ENCODE results near the gene PFDN4.
"Not testable (repeated sequence)": the region's sequence is repeated elsewhere in the genome, so short reads cannot be mapped to it uniquely, and the experiment has no call there.

Gene PFDN4

GRCh38 chr20:54248705-54249104, 40.8 kb downstream of the PFDN4 start:
- not testable (repeated sequence) for H3K4me1 ChIP-seq (ENCODE audit: insufficient read depth, low read length); H3K9ac ChIP-seq (ENCODE audit: low read depth, low read length)

GRCh38 chr20:54250691-54251090, 42.8 kb downstream of the PFDN4 start:
- Histone ChIP-seq H3K4me1 (ENCODE audit: insufficient read depth, low read length) (no peaks in the 10 kb centered on the region), H3K9me3 (ENCODE audit: control insufficient read depth, insufficient read depth, low read length) (no peaks in the 10 kb centered on the region), H3K9ac (ENCODE audit: low read depth, low read length) (no peak overlapping the region), H3K36me3 (ENCODE audit: insufficient read depth, low read length) (no peaks in the 10 kb centered on the region)

More at GRCh38 chr20:54248705-54249104, 40.8 kb downstream of the PFDN4 start:
- not testable (repeated sequence) for H3K9me3 ChIP-seq (ENCODE audit: control insufficient read depth, insufficient read depth, low read length); H3K36me3 ChIP-seq (ENCODE audit: insufficient read depth, low read length)

- H3K36me3 ChIP-seq (ENCODE audit: insufficient read depth, low read length): no peaks in the 10 kb centered on the region
- H3K9me3 ChIP-seq (ENCODE audit: control insufficient read depth, insufficient read depth, low read length): no peaks in the 10 kb centered on the region
- H3K9ac ChIP-seq (ENCODE audit: low read depth, low read length): no peak overlapping the region
- no peaks in the 10 kb centered on the region for H3K4me1 ChIP-seq (ENCODE audit: insufficient read depth, low read length)
Observed at GRCh38 chr20:54251096-54251495, 43.2 kb downstream of the PFDN4 start.

DNA sequence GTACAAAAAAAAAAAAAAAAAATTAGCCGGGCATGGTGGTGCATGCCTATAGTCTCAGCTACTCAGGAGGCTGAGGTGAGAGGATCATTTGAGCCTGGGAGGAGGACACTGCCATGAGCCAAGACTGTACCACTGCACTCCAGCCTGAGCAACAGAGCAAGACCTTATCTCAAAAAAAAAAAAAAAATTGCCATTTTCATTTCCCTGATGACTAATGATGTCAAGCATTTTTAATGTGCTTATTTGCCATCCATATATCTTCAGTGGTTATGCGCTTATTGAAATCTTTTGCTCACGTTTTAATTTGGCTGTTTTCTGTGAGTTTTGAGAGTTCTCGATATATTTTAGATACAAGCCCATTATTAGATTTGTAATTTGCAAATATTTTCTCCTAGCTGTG, 46.7 kb downstream of the PFDN4 start:
- Histone ChIP-seq H3K9me3 (ENCODE audit: control insufficient read depth, insufficient read depth, low read length) (no peaks in the 10 kb centered on the region), H3K9ac (ENCODE audit: low read depth, low read length) (no peak overlapping the region), H3K36me3 (ENCODE audit: insufficient read depth, low read length) (no peaks in the 10 kb centered on the region), H3K4me1 (ENCODE audit: insufficient read depth, low read length) (0 out of 2 replicates have a peak, but pooled peaks cover 10% of the 10 kb centered on the region)

GRCh38 chr20:54255157-54255556, 47.3 kb downstream of the PFDN4 start:
- Histone ChIP-seq H3K9me3 (ENCODE audit: control insufficient read depth, insufficient read depth, low read length) (no peaks in the 10 kb centered on the region), H3K4me1 (ENCODE audit: insufficient read depth, low read length) (0 out of 2 replicates have a peak, but pooled peaks cover 10% of the 10 kb centered on the region), H3K36me3 (ENCODE audit: insufficient read depth, low read length) (no peaks in the 10 kb centered on the region), H3K9ac (ENCODE audit: low read depth, low read length) (no peak overlapping the region)

GRCh38 chr20:54256202-54256601, 48.3 kb downstream of the PFDN4 start:
- H3K4me1 ChIP-seq (ENCODE audit: insufficient read depth, low read length): 0 out of 2 replicates have a peak, but pooled peaks cover 10% of the 10 kb centered on the region
- H3K9me3 ChIP-seq (ENCODE audit: control insufficient read depth, insufficient read depth, low read length): no peaks in the 10 kb centered on the region
- H3K36me3 ChIP-seq (ENCODE audit: insufficient read depth, low read length): no peaks in the 10 kb centered on the region
- H3K9ac ChIP-seq (ENCODE audit: low read depth, low read length): no peak overlapping the region

DNA sequence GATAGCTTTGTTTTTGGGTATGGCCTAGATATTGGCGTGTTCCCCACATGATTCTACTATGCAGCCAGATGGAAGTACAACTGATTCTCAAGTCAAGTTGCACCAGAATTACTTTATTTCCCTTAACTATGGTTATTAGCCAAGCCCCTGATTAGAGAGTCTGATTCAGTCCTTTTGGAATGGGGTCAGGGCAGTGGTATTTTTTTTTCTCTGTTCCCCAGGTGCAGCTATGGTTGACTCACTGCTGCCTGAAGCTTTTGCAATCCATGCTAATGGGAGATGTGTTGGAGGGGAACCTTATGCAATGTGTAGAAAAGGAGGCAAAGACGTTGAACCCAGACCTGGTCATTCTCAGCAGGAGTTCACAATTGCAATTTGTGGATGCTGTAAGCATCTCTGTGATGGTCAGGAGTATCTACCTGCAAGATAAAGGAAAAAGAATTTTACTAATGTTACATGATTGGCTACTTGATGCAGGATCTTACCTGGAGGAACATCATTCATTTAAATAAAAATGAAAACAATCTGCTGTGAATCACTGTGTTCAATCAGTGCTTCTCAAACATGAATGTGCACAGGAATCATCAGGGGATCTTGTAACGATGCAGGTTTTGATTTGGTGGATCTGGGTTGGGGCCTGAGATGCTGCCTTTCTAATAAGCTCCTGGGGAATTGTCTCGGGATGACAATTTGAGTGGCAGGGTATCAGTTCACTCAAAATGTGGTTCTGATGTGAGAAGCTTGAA, 49.4 kb downstream of the PFDN4 start:
- H3K36me3 ChIP-seq (ENCODE audit: insufficient read depth, low read length): no peaks in the 10 kb centered on the region
- no peaks in the 10 kb centered on the region for H3K9me3 ChIP-seq (ENCODE audit: control insufficient read depth, insufficient read depth, low read length)
- 0 out of 2 replicates have a peak, but pooled peaks cover 10% of the 10 kb centered on the region for H3K4me1 ChIP-seq (ENCODE audit: insufficient read depth, low read length)

GRCh38 chr20:54260116-54260515, 52.2 kb downstream of the PFDN4 start:
- no peaks in the 10 kb centered on the region for H3K9me3 ChIP-seq (ENCODE audit: control insufficient read depth, insufficient read depth, low read length)
- H3K4me1 ChIP-seq (ENCODE audit: insufficient read depth, low read length): 0 out of 2 replicates have a peak, but pooled peaks cover 10% of the 10 kb centered on the region
- H3K9ac ChIP-seq (ENCODE audit: low read depth, low read length): no peak overlapping the region
- H3K36me3 ChIP-seq (ENCODE audit: insufficient read depth, low read length): no peaks in the 10 kb centered on the region

More for the DNA sequence above, 49.4 kb downstream of the PFDN4 start:
- no peak overlapping the region for H3K9ac ChIP-seq (ENCODE audit: low read depth, low read length)

- H3K9me3 ChIP-seq (ENCODE audit: control insufficient read depth, insufficient read depth, low read length): no peaks in the 10 kb centered on the region
- peaks cover 10% of the 10 kb centered on the region for H3K4me1 ChIP-seq (ENCODE audit: insufficient read depth, low read length)
- H3K9ac ChIP-seq (ENCODE audit: low read depth, low read length): no peak overlapping the region
- H3K36me3 ChIP-seq (ENCODE audit: insufficient read depth, low read length): no peaks in the 10 kb centered on the region
Observed at GRCh38 chr20:54262671-54263070, 54.8 kb downstream of the PFDN4 start.

DNA sequence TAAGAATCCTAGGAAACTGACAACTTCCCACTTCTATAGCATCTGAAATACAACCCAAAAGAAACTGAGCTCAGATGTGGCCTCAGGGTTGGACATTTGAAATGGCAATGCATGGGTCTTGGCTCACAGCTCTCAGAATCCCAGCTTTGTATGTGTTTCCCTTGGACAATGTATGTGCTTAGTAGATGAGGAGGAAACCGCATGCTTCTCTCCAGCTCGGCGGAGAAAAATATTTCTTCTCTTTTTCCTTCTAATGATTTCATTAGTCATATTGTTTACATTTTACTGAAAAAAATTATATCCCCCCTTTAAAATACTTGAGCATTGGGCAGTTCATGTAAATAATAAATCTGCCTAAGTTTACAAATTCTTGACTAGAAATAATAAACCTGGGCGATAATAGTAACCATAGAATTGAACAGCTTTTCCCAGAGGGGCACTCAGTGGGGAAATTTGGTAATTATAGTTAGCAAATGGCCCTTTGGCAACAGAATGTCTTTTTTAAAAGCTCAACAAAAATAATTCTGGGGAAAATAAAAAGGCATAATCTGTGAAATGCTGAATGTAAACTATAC, 55.3 kb downstream of the PFDN4 start:
- H3K9ac ChIP-seq (ENCODE audit: low read depth, low read length): no peak overlapping the region
- no peaks in the 10 kb centered on the region for H3K9me3 ChIP-seq (ENCODE audit: control insufficient read depth, insufficient read depth, low read length)
- no peaks in the 10 kb centered on the region for H3K36me3 ChIP-seq (ENCODE audit: insufficient read depth, low read length)
- H3K4me1 ChIP-seq (ENCODE audit: insufficient read depth, low read length): peaks cover 16% of the 10 kb centered on the region

DNA sequence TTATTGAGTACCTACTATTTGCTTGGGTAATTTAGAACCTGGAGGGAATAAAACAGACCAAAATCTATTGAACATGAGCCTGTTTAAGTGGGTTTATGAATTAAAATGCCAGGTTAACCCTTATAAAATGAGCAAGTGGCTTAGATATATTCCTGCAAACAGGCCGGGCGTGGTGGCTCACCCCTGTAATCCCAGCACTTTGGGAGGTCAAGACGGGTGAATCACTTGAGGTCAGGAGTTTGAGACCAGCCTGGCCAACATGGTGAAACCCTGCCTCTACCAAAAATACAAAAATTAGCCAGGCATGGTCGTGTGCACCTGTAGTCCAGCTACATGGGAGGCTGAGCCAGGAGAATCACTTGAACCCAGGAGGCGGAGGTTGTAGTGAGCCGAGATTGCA, 57.9 kb downstream of the PFDN4 start:
- not testable (repeated sequence) for H3K36me3 ChIP-seq (ENCODE audit: insufficient read depth, low read length); H3K9ac ChIP-seq (ENCODE audit: low read depth, low read length); H3K9me3 ChIP-seq (ENCODE audit: control insufficient read depth, insufficient read depth, low read length)
- peaks cover 23% of the 10 kb centered on the region for H3K4me1 ChIP-seq (ENCODE audit: insufficient read depth, low read length)

- H3K9ac ChIP-seq (ENCODE audit: low read depth, low read length): no peak overlapping the region
- no peaks in the 10 kb centered on the region for H3K36me3 ChIP-seq (ENCODE audit: insufficient read depth, low read length)
- peaks cover 23% of the 10 kb centered on the region for H3K4me1 ChIP-seq (ENCODE audit: insufficient read depth, low read length)
- H3K9me3 ChIP-seq (ENCODE audit: control insufficient read depth, insufficient read depth, low read length): no peaks in the 10 kb centered on the region
Observed at GRCh38 chr20:54266844-54267243, 59.0 kb downstream of the PFDN4 start.

DNA sequence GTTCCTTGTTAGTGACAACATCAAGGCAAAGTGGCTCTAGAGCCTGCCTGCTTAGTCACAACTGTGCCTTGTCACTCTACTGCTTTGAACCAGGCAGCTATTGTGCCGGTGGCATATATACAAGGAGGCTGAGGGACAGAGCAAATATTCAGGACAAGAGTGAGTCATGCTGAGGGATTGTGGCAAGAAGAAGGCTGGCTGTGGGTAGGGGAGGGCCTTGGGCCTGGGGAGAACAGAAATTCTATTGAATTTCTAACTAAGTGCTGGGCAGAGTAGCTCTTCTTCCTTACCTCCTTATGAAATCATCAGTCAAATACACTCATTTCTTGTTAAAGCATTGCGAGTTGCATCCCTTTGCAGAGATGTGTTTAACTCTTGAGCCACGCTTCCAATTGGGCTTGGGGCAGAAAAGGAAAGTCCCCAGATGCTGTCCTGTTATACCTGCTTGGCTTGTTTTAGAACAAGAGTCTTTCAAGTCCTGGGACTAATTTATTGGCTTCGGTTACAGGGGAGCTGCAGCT, 59.7 kb downstream of the PFDN4 start:
- H3K9ac ChIP-seq (ENCODE audit: low read depth, low read length): no peak overlapping the region
- peaks cover 23% of the 10 kb centered on the region for H3K4me1 ChIP-seq (ENCODE audit: insufficient read depth, low read length)
- H3K9me3 ChIP-seq (ENCODE audit: control insufficient read depth, insufficient read depth, low read length): no peaks in the 10 kb centered on the region
- H3K36me3 ChIP-seq (ENCODE audit: insufficient read depth, low read length): no peaks in the 10 kb centered on the region

GRCh38 chr20:54268941-54269340, 61.1 kb downstream of the PFDN4 start:
- no peaks in the 10 kb centered on the region for H3K9me3 ChIP-seq (ENCODE audit: control insufficient read depth, insufficient read depth, low read length)
- no peaks in the 10 kb centered on the region for H3K36me3 ChIP-seq (ENCODE audit: insufficient read depth, low read length)
- H3K9ac ChIP-seq (ENCODE audit: low read depth, low read length): no peak overlapping the region
- peaks cover 29% of the 10 kb centered on the region for H3K4me1 ChIP-seq (ENCODE audit: insufficient read depth, low read length)

Measured in ES-I3 (cell line).